IPS DF 4.7 (cell line): ENCODE results near the gene TP53I11.

Experiments used
- DNase-seq: peaks from one replicate; pipeline ENCODE4 v3.0.0-alpha.2; 2013; ENCODE audit warnings: low spot score; ENCODE audit errors: extremely low read depth

The TP53I11 gene

DNA sequence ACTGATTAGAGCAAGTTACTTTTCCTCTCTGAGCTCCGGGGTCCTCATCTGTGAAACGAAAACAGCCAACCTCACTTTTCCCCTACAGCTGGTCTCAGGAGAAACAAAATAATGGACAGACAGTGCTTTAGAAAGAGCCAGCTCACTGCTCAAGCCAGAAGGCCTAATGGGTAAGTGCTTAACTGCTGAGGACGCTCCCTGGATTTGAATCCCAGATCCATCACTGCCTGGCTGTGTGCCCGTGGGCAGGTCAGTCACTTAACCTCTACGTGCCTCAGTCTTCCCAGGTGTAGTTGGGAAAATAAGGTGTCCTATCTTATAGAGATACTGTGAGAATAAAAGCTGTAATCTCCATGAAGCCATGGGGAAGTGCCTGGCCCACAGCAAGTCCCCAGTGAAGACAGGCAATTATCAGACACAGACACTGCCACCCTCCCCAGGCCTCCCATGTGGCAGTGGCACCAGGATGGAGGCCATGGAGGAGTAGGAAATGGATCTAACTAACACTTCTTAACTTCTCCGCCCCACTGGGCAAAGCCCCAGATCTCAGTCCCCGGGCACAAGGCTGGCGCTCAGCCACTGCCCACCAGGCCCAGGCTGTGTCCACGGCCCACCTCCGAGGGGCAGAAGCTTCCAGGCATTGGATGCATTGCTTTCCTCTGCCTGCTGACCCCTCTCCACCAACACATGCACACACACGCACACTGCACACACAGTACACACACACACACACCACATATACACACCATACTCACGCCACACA, 9.2 kb downstream of the TP53I11 start:
- no peak for DNase-seq

- DNase-seq = no peak
These were observed 9.8 kb downstream of the TP53I11 start for GRCh38 chr11:44940835-44941234.

DNA sequence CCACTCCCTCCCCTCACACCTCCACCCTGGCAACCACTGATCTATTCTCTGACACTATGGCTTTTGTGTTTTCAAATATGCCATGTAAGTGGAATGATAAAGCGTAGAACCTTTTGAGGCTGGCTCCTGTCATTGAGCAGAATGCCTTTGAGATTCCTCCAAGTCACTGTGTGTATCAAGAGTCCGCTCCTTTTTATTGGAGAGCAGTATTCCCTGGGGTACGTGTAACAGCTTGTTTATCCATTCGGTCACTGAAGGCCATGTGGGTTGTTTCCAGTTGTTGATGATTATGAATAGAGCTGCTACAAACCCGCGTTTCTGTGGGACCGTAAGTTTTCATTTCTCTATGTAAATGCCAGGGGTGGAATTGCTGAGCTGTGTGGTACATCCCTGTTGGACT, 10.3 kb downstream of the TP53I11 start:
- DNase-seq = no peak

DNA sequence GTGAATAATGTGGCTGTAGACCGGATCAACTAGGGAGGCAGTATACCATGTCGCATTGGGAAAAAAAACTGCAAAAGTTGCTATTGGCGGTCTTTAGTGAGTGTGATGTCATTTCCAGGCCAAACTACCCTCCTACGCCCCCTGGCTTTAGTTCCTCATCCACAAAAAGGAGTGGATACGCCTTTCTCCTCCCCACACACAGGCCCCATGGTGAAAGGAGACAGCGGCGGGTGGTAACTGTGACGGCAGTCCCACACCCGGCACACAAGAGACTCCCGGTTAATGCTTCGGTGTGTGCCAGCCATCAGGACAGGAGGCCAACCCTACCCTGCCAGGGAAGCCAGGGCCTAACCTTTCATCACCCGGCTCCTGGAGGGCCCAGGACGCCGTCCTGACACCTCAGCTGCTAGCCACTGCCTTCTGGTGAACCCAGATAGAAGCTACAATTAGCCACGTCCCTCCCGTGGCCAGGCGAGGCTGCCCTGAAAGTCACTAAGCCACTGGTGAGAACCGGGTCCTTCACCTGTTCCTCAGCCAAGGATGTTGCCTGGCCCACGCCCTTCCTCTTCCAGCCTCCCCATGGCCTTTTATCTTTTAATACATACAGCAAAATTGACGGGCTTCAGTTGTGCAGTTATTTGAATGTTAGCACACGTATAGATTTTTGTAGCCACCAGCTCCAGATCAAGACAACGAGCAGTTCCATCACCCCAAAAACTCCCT, 10.8 kb downstream of the TP53I11 start:
- DNase-seq = no peak

DNA sequence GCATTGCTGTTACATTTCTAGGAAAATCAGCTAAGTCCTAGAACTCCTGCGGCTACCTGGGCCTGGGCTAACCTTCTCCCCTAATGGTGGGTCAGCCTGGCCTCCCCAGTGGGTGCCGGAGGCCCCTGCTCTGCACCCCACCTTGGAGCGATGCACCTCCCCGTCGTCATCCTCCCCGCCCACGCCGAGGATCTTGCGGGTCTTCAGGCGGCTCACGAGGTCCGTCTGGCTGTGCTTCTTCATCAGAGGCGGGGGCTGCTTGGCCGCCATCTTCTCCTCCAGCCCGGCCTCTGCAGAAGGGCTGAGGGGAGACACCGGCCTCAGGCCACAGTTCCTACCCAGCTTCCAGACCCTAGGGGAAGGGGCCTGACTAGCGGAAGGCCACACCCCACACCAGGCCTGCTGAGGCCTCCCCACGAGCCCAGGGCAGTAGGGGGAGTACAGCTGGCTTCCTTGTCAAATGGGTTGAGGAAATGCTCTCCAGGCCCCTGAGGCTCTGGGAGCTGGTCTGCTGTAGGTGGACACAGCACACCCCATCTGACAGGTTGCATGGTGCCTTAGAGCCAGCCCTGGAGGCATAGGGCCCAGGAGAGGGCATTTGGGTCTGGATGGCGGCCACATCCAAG, 12.5 kb downstream of the TP53I11 start:
- no peak for DNase-seq

DNA sequence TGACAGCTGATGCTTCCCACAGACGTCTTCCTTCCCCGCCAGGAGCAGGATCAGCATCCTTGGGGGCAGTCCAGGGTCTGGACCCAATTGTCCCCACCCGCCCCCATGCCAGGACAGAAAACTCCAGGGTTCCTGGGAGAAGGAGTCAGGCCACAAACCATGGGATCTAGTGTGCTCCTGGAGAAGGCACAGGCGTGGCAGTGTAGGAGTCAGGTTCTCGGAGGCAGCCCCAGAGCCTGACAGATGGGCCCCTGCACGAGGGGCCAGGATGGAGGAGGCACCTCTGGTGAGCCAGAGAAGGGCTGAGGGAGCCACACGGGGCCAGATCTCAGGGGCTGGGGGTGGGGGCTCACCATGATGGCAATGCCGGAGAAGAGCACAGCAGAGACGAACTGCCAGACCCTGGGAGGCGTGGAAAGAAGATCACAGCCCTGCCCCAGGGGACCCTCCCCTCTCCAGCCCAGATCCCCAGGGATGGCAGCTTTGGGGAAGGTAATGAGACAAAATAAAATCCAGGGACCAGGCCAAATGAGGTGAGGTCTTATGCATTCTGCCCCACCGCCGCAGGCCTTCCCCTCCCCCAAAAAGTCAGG, 13.6 kb downstream of the TP53I11 start:
- DNase-seq = no peak

DNA sequence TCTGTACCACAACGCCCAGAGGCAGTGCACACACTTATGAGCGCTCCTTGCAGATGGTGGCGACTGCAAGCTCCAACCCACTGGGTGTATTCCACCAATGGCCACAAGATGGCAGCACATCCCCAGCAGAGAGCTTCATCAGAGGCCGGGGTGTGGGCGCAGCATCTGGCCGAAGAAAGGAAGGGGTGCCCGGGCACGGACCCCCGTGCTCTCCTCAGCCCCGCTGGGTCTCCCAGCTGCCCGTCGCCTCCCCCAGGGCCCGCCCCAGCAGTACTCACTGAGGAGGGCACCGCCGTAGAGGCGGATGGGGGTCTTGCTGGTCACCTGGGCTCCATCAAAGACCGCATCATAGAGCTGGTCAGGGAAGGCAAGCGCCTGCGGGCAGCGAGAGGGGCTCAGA, 14.2 kb downstream of the TP53I11 start:
- DNase-seq = no peak

GRCh38 chr11:44934735-44935250, 15.9 kb downstream of the TP53I11 start:
- no peak for DNase-seq

GRCh38 chr11:44934110-44934509, 16.6 kb downstream of the TP53I11 start:
- DNase-seq = no peak

- DNase-seq = no peak
These were observed 19.2 kb downstream of the TP53I11 start for GRCh38 chr11:44931466-44931865.

DNA sequence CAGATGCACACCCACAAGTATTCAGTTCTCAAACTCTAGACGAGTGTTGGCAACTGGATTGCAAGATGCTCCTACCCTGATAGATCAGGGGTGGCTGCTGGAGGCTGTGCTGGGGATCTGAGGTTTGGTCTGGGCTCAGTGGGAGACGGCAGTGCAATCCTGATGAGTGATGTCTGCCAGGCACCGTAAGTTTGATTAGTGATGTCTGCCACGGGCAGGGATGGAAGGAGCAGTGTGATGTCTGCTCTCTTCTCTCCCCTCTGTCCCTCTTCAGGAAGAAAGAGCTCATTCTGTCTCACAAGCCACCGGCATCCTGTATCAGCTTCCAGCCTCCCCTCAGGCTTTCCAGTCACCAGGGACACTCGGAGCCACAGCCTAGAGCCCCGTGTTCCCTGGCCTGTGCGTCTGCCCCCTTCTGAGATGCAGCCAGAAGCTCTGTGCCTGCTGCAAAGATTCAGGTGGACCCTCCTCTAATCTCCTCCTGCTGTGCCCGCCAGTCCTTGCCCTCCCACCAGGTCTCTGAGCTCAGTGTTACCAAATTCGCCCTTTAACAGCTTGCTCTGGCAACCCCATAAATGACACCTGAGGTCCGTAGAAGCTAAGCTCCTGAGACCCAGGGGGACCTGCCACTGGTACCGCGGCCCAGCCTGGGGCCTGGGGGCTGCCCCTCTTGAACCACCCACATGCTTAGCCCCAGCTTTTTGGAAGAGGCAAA, 19.9 kb downstream of the TP53I11 start:
- DNase-seq = no peak

DNA sequence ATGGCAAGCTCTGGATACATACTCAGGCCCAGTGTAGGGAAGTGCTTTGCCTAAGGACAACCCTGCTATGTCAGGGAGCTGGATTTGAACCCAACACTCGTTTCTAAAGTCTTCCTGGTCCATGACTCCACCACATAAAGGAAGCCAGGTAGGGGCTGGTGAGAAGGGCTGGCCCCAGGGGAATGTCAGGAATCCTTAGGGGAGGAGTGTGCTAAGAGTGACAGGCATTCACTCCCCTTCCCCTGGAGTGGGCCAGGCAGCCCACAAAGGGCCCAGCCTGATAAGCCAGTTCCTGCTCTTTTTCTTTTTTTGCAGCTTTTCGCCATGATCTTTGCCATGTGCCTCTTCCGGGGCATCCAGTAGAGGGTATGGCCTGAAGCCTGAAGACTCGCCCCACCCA, 21.9 kb downstream of the TP53I11 start:
- DNase-seq = no peak

- no peak for DNase-seq
These were observed 22.5 kb downstream of the TP53I11 start for GRCh38 chr11:44928144-44928543.

DNA sequence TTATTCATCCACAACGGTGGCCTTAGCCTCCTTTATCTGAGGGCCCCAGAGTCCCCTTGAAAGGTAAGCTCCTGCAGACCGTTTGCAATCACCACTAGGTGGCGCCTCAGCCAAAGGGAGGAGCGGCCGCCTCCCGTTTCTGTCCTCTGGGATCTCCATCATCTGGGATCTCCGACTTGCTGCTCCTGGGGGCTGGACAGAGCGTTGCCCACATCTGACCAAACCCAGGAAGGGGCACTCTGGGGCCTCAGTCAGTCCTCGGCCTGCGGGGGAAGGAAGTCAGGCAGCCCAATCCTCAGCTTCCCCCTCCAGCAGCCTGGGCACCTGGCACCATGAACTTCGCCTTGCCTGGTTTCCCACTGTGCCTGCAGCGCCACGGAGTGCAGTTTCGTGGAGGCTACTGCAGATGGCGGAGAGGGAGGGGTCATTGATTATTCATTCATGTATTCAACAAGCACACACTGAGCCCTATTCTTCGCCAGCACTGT, 23.5 kb downstream of the TP53I11 start:
- no peak for DNase-seq

DNA sequence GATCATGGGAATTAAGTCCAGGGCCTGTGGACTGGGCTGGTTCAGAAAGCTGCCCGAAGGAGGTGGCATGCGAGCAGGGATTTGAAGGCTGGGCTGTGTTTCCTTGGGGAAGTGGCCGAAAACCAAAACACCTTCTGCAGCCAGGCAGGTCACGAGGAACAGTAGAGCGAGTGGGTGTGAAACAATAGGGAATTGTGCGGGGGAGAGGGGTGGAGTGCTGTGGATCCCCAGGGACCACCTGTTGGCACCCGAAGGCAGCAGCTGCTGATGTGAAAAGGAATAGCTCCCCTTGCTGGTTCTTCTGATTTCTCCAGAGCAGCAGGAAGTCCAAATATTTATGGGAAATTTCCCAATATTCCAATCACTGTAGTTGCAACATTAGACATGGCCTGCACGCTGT, 24.6 kb downstream of the TP53I11 start:
- no peak for DNase-seq

- no peak for DNase-seq
These were observed 26.9 kb downstream of the TP53I11 start for GRCh38 chr11:44923806-44924205.

- no peak for DNase-seq
These were observed 27.6 kb downstream of the TP53I11 start for GRCh38 chr11:44923115-44923514.

DNA sequence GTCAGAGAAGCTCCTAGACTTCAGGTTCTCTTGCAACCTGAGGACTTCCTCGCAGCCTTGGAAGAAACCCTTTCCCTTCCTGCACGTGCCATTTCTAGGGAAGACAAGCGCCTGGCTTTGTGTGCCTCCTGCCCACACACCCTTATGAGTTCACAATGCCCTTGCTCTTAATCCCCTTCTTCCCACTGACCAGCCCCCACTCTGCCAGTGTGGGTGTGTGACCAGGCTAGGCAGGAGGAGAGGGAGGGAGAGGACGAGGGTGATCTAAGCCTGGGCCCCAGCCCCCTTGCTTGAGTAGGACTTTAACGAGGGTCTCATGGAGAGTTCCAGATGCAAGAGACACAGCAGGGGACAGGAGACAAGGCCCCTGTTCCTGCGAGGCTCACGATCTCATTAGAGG, 30.2 kb downstream of the TP53I11 start:
- no peak for DNase-seq

DNA sequence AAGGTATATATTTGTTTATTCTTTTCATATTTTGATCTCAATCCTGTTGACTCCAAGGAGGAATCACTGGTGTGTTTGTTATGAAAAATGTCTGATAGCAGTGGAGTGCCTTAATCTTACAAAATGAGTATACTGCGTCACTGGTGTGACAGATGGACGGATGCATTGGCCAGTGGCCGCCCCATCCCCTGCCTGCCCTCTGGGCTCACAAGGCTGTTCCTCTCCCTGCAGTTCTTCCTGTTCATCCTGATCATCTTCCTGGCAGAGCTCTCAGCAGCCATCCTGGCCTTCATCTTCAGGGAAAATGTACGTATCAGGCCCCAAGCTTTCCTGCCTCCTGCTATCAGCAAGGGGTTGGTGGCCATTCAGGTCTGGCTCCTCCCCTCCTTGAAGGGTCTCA, 32.9 kb downstream of the TP53I11 start:
- DNase-seq = no peak

GRCh38 chr11:44916801-44917385, 33.8 kb downstream of the TP53I11 start:
- DNase-seq = no peak

DNA sequence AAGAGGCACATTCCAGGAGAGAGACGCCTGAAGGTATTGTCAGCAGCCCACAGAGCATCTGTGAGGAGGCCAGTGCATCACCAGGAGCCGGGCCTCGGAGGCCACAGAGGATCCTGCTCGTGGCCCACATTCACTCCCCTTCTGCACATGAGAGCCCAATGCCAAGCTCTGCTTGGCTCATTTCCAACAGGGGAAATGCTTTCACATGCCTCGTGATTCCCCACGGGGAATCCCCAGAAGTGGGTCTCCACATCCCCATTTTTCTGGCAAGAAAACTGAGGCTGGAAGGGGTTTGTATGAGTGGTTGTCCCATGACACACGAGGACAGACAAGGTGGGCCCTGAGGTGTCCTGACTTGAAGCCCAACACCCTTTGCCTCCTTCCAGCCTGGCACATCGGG, 34.4 kb downstream of the TP53I11 start:
- DNase-seq = no peak
